NB4 (cell line): Measurements from ENCODE around the gene PLEKHH3.

Experiments used
- MYC ChIP-seq: IDR thresholded peaks from 2 replicates; pipeline ENCODE4 v1.6.1; 2011; ENCODE audit warnings: low read depth, low read length
- POLR2A ChIP-seq: IDR thresholded peaks from 2 replicates; pipeline ENCODE4 v1.6.1; 2011; ENCODE audit warnings: mild to moderate bottlenecking; ENCODE audit not compliant: insufficient read length; ENCODE audit errors: extremely low read depth
- TF ChIP-seq, protein P1 (sequence below): IDR thresholded peaks from one replicate; pipeline ENCODE4 v1.5.1; 2012; ENCODE audit warnings: low read depth, low read length
- TF ChIP-seq, protein P2 (sequence below): IDR thresholded peaks from 2 replicates; pipeline ENCODE4 v1.6.1; 2011; ENCODE audit warnings: low read depth, low read length

DNA sequence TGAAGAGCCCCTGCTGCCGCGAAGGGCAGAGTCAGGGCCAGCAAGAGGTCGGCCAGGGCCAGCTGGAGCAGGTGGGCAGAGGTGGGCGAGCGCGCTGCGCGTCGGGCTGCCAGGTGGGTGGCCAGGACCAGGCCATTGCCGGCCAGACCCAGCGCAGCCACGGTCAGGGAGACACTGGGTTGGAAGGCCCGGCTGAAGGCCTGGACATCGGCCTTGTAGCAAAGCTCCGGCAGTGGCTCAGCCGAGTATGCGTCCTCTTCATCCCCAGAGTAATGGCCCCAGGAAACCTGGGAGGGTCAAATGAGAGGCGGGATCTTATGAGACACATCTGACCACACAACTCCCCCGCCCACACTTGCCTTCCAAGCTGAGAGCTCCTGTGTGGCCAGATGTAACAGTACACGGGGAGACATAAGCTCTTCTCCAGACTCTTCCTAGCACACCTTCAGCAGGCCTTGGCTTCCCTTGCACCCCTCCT lies 3.6 kb upstream of the PLEKHH3 start:
- TF ChIP-seq POLR2A (no peak), MYC (no peak)
- TF ChIP-seq, protein P1, sequence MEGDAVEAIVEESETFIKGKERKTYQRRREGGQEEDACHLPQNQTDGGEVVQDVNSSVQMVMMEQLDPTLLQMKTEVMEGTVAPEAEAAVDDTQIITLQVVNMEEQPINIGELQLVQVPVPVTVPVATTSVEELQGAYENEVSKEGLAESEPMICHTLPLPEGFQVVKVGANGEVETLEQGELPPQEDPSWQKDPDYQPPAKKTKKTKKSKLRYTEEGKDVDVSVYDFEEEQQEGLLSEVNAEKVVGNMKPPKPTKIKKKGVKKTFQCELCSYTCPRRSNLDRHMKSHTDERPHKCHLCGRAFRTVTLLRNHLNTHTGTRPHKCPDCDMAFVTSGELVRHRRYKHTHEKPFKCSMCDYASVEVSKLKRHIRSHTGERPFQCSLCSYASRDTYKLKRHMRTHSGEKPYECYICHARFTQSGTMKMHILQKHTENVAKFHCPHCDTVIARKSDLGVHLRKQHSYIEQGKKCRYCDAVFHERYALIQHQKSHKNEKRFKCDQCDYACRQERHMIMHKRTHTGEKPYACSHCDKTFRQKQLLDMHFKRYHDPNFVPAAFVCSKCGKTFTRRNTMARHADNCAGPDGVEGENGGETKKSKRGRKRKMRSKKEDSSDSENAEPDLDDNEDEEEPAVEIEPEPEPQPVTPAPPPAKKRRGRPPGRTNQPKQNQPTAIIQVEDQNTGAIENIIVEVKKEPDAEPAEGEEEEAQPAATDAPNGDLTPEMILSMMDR, result no peak
- TF ChIP-seq, protein P2, sequence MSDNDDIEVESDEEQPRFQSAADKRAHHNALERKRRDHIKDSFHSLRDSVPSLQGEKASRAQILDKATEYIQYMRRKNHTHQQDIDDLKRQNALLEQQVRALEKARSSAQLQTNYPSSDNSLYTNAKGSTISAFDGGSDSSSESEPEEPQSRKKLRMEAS, result no peak
